A673 (cell line): ENCODE results near the gene GOSR2. TPM values are rescaled to one million over a fixed set of nuclear protein-coding genes. Genes with fewer than 3 reads are reported as not detected.

ENCODE experiments used
- Bru-seq: library from RNA; stranded (reverse); fragments of 400-500 nt; gene quantifications from one replicate; lab custom pipeline; 2021; lab: Mats Ljungman, UMichigan
- BruChase-seq, 2 experiments: library from RNA; stranded (reverse); fragments of 400-500 nt; gene quantifications; one replicate each; lab custom pipeline; 2021; lab: Mats Ljungman, UMichigan
- BruUV-seq: library from RNA; stranded (reverse); fragments of 400-500 nt; replicated peaks from 2 replicates; lab custom pipeline; 2021; lab: Mats Ljungman, UMichigan
- CTCF ChIA-PET: fragments of 300-600 bp; sonication (Branson Sonifier 250); formaldehyde crosslinking; loops from one replicate; lab custom pipeline; 2022; ENCODE audit warnings: antibody characterized with exemption; lab: Charles Lee
- POLR2A ChIA-PET: fragments of 300-600 bp; sonication (Branson Sonifier 250); formaldehyde crosslinking; loops from one replicate; lab custom pipeline; 2022; ENCODE audit warnings: antibody characterized with exemption; ENCODE audit not compliant: low non-redundant PET; lab: Charles Lee
- DNase-seq: peaks from one replicate; pipeline ENCODE4 v3.0.0-alpha.2; 2015; ENCODE audit warnings: low spot score
- H3K27ac ChIP-seq: fragments of 200-600 bp; sonication (generic); 2 replicates; pipeline ENCODE4 v1.5.1; 2016; ENCODE audit warnings: mixed run types, low read depth, mild to moderate bottlenecking, mixed read lengths, antibody characterized with exemption, low read length; ENCODE audit not compliant: poor library complexity, severe bottlenecking
- H3K27me3 ChIP-seq: fragments of 200-600 bp; sonication (generic); replicated peaks from 2 replicates; pipeline ENCODE4 v1.6.1; 2017; ENCODE audit warnings: mixed run types, low read depth, mild to moderate bottlenecking, mixed read lengths, antibody characterized with exemption, low read length; ENCODE audit not compliant: insufficient read depth, poor library complexity
- H3K36me3 ChIP-seq: fragments of 200-600 bp; sonication (generic); 2 replicates; pipeline ENCODE4 v1.6.1; 2016; ENCODE audit warnings: mixed run types, mild to moderate bottlenecking, mixed read lengths, antibody characterized with exemption, low read length; ENCODE audit not compliant: insufficient read depth, poor library complexity, severe bottlenecking
- H3K4me1 ChIP-seq: fragments of 200-600 bp; sonication (generic); 2 replicates; pipeline ENCODE4 v1.6.1; 2017; ENCODE audit warnings: mixed run types, mild to moderate bottlenecking, mixed read lengths, antibody characterized with exemption, low read length; ENCODE audit not compliant: insufficient read depth, poor library complexity, severe bottlenecking
- H3K4me3 ChIP-seq: fragments of 200-600 bp; sonication (generic); 2 replicates; pipeline ENCODE4 v1.5.1; 2016; ENCODE audit warnings: low read depth, mixed run types, mild to moderate bottlenecking, mixed read lengths, low read length; ENCODE audit not compliant: poor library complexity, severe bottlenecking
- H3K9me3 ChIP-seq: fragments of 200-600 bp; sonication (generic); 2 replicates; pipeline ENCODE4 v1.6.1; 2016; ENCODE audit warnings: mixed run types, low read depth, mild to moderate bottlenecking, mixed read lengths, antibody characterized with exemption, low read length; ENCODE audit not compliant: poor library complexity, severe bottlenecking
- CTCF ChIP-seq: fragments of 300-800, 200-600 bp; sonication (generic); conservative IDR thresholded peaks from 2 replicates; pipeline ENCODE4 v1.5.1; 2017; ENCODE audit warnings: low read depth, mild to moderate bottlenecking, antibody characterized with exemption, low read length, moderate library complexity, mixed read lengths
- EZH2 ChIP-seq: fragments of 200-600 bp; sonication (generic); IDR thresholded peaks from 2 replicates; pipeline ENCODE4 v1.6.1; 2017; ENCODE audit warnings: borderline replicate concordance, low read depth, mild to moderate bottlenecking, mixed read lengths, antibody characterized with exemption, low read length; ENCODE audit not compliant: poor library complexity, severe bottlenecking
- intact Hi-C: fragments of 100-400 bp; cut with micrococcal nuclease; formaldehyde crosslinking; loops from one replicate; pipeline ENCODE4 v1.10.0; 2022; ENCODE audit not compliant: unreplicated experiment
- long read RNA-seq: library from polyadenylated mRNA; stranded (forward); transcript quantifications from one replicate; pipeline ENCODE4 v2.0.0, GENCODE V29; 2022
- total RNA-seq: library from RNA; stranded (reverse); gene quantifications from 2 replicates; pipeline ENCODE4 v1.2.3, GENCODE V29; 2021

Gene GOSR2
- 34.5 and 36.7 TPM in 2 replicates for total RNA-seq
- Bru-seq, nascent RNA: percentile 79 among the genes with signal in this experiment
- BruChase-seq, experiment 1, labeled RNA remaining after a 2-hour chase: percentile 88 among the genes with signal in this experiment
- percentile 85 among the genes with signal in this experiment for BruChase-seq, experiment 2, labeled RNA remaining after a 6-hour chase
- long read RNA-seq, transcript GOSR2-240 (5 exons, 3,059 nt): minor isoform, 5 of 71 reads
- long read RNA-seq, transcript GOSR2-239 (5 exons, 3,871 nt): minor isoform, 9 of 71 reads
- long read RNA-seq, transcript GOSR2-232 (6 exons, 3,964 nt): major isoform, 45 of 71 reads
- long read RNA-seq, partial matches to known transcripts: 1 of 71 reads
- long read RNA-seq, other reads (novel, unspliced or antisense): 4 of 71 reads

GRCh38 chr17:46922804-46923635, at the start of gene GOSR2:
TSS of gene GOSR2 (plus strand) at chr17:46923160. CDS start at chr17:46923193, 33 bp downstream.
- BruUV-seq: no TSS peak
- no peaks in the 10 kb centered on the region for H3K36me3 ChIP-seq
- peak within 1 kb of the TSS; percentile 98 for H3K27ac ChIP-seq
- ChIA-PET CTCF (no interaction called here), POLR2A (no interaction called here)
- no peak for TF ChIP-seq EZH2
- TF ChIP-seq CTCF: no peak
- no peaks in the 10 kb centered on the region for H3K27me3 ChIP-seq
- peak; percentile 85 for DNase-seq
- no peaks in the 10 kb centered on the region for H3K9me3 ChIP-seq
- no peaks in the 10 kb centered on the region for H3K4me1 ChIP-seq
- peak within 1 kb of the TSS; percentile 92 for H3K4me3 ChIP-seq
- intact Hi-C loops: no loop called here

- H3K9me3 ChIP-seq: no peaks in the 10 kb centered on the region
- H3K27me3 ChIP-seq: no peaks in the 10 kb centered on the region
- no TSS peak for BruUV-seq
- H3K27ac ChIP-seq: no peak overlapping the region
- intact Hi-C loops: no loop called here
- no peak overlapping the region for H3K4me3 ChIP-seq
- H3K4me1 ChIP-seq: no peaks in the 10 kb centered on the region
- TF ChIP-seq EZH2: no peak
- no peak for TF ChIP-seq CTCF
- DNase-seq: no peak
- CTCF ChIA-PET: no interaction called here
- POLR2A ChIA-PET: no interaction called here
- H3K36me3 ChIP-seq: no peaks in the 10 kb centered on the region
Measured at GRCh38 chr17:46873941-46874645, 48.9 kb upstream of the GOSR2 start.

GRCh38 chr17:46874906-46875305, 48.1 kb upstream of the GOSR2 start:
- Histone ChIP-seq H3K27me3 (no peaks in the 10 kb centered on the region), H3K4me3 (no peak overlapping the region), H3K36me3 (no peaks in the 10 kb centered on the region), H3K27ac (no peak overlapping the region), H3K4me1 (no peaks in the 10 kb centered on the region), H3K9me3 (no peaks in the 10 kb centered on the region)
- POLR2A ChIA-PET: no interaction called here
- CTCF ChIA-PET: no interaction called here
- no TSS peak for BruUV-seq
- no peak for DNase-seq
- intact Hi-C loops: no loop called here
- TF ChIP-seq CTCF (no peak), EZH2 (no peak)
